HCT116 (cell line): ENCODE results near the gene LDLRAD4.

Experiments
- CEBPB ChIP-seq: IDR thresholded peaks from 2 replicates; pipeline ENCODE4 v1.6.1; 2012; ENCODE audit warnings: low read depth
- CTCF ChIP-seq, 3 experiments: fragments of 200-600 bp in 1 of 3; sonication (generic) in 1 of 3; IDR thresholded peaks in 2 of 3; conservative IDR thresholded peaks in 1 of 3; 2 replicates each; pipeline ENCODE4 v1.5.1; 2012 to 2017; ENCODE audit warnings: low read depth in 2 of 3, low read length in 2 of 3, antibody characterized with exemption in 1 of 3, borderline replicate concordance in 1 of 3, control low read depth in 1 of 3, mild to moderate bottlenecking in 1 of 3, mixed read lengths in 1 of 3, mixed run types in 1 of 3, moderate library complexity in 1 of 3; ENCODE audit not compliant: insufficient read depth in 1 of 3
- EGR1 ChIP-seq: IDR thresholded peaks from 2 replicates; pipeline ENCODE4 v1.6.1; 2012; ENCODE audit warnings: low read depth
- EZH2 ChIP-seq: fragments of 200-600 bp; sonication (generic); IDR thresholded peaks from 2 replicates; pipeline ENCODE4 v1.6.1; 2017; ENCODE audit warnings: antibody characterized with exemption, mixed run types
- POLR2A ChIP-seq: IDR thresholded peaks from 2 replicates; pipeline ENCODE4 v1.7.0; 2011; ENCODE audit warnings: borderline replicate concordance; ENCODE audit not compliant: insufficient read depth, insufficient read length; ENCODE audit errors: extremely low read depth
- POLR2AphosphoS5 ChIP-seq: IDR thresholded peaks from 2 replicates; pipeline ENCODE4 v1.6.1; 2011; ENCODE audit warnings: mild to moderate bottlenecking, low read depth, low read length, moderate library complexity
- RAD21 ChIP-seq: IDR thresholded peaks from 2 replicates; pipeline ENCODE4 v1.6.1; 2012; ENCODE audit warnings: low read depth, mild to moderate bottlenecking
- REST ChIP-seq: IDR thresholded peaks from 2 replicates; pipeline ENCODE4 v1.6.1; 2012; ENCODE audit warnings: low read depth
- TCF7L2 ChIP-seq: IDR thresholded peaks from 2 replicates; pipeline ENCODE4 v1.7.0; 2011; ENCODE audit warnings: borderline replicate concordance, inconsistent platforms; ENCODE audit not compliant: insufficient read depth, insufficient read length; ENCODE audit errors: extremely low read depth
- YY1 ChIP-seq: IDR thresholded peaks from 2 replicates; pipeline ENCODE4 v1.6.1; 2011; ENCODE audit warnings: low read length, low read depth, moderate library complexity, mild to moderate bottlenecking; ENCODE audit not compliant: insufficient replicate concordance; ENCODE audit errors: extremely low read depth
- ZFX ChIP-seq: fragments of 450-650 bp; IDR thresholded peaks from 2 replicates; pipeline ENCODE4 v1.6.1; 2017
- TF ChIP-seq, protein P1 (sequence below): IDR thresholded peaks from 2 replicates; pipeline ENCODE4 v1.6.1; 2011; ENCODE audit warnings: mild to moderate bottlenecking, low read length, moderate library complexity; ENCODE audit not compliant: insufficient replicate concordance; ENCODE audit errors: extremely low read depth
- TF ChIP-seq, protein P2 (sequence below): IDR thresholded peaks from 2 replicates; pipeline ENCODE4 v1.6.1; 2012
- TF ChIP-seq, protein P3 (sequence below): IDR thresholded peaks from 2 replicates; pipeline ENCODE4 v1.6.1; 2012

- TF ChIP-seq CTCF (IDR thresholded peaks at IDR 0.05 in 2 of 3, conservative IDR thresholded peaks at IDR 0.05 in 1 of 3; ENCODE audit: borderline replicate concordance in 1 of 3, insufficient read depth in 1 of 3, low read depth in 2 of 3, low read length in 2 of 3): no peak
- TF ChIP-seq REST: no peak
- TF ChIP-seq, protein P1, sequence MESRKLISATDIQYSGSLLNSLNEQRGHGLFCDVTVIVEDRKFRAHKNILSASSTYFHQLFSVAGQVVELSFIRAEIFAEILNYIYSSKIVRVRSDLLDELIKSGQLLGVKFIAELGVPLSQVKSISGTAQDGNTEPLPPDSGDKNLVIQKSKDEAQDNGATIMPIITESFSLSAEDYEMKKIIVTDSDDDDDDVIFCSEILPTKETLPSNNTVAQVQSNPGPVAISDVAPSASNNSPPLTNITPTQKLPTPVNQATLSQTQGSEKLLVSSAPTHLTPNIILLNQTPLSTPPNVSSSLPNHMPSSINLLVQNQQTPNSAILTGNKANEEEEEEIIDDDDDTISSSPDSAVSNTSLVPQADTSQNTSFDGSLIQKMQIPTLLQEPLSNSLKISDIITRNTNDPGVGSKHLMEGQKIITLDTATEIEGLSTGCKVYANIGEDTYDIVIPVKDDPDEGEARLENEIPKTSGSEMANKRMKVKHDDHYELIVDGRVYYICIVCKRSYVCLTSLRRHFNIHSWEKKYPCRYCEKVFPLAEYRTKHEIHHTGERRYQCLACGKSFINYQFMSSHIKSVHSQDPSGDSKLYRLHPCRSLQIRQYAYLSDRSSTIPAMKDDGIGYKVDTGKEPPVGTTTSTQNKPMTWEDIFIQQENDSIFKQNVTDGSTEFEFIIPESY: no peak
- TF ChIP-seq EGR1: no peak
- TF ChIP-seq TCF7L2: no peak
- no peak for TF ChIP-seq EZH2
- no peak for TF ChIP-seq POLR2A
- no peak for TF ChIP-seq RAD21
- TF ChIP-seq, protein P2, sequence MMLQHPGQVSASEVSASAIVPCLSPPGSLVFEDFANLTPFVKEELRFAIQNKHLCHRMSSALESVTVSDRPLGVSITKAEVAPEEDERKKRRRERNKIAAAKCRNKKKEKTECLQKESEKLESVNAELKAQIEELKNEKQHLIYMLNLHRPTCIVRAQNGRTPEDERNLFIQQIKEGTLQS: no peak
- TF ChIP-seq, protein P3, sequence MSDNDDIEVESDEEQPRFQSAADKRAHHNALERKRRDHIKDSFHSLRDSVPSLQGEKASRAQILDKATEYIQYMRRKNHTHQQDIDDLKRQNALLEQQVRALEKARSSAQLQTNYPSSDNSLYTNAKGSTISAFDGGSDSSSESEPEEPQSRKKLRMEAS: no peak
- no peak for TF ChIP-seq POLR2AphosphoS5
- no peak for TF ChIP-seq CEBPB
- TF ChIP-seq YY1: no peak
- no peak for TF ChIP-seq ZFX
These were observed 49.8 kb downstream of the LDLRAD4 start for GRCh38 chr18:13268158-13269012.
